OCI-LY1 (cell line): ENCODE results near the gene VAV2.

Experiments
- CTCF ChIP-seq: fragments of 200-600 bp; sonication (generic), shearing (Covaris generic); IDR thresholded peaks from 2 replicates; pipeline ENCODE4 v1.5.1; 2017; ENCODE audit warnings: mild to moderate bottlenecking, antibody characterized with exemption, low read length, moderate library complexity, mixed read lengths
- EZH2 ChIP-seq: fragments of 200-600 bp; sonication (generic), shearing (Covaris generic); IDR thresholded peaks from 2 replicates; pipeline ENCODE4 v1.8.0; 2017; ENCODE audit warnings: borderline replicate concordance, mixed run types, mild to moderate bottlenecking, antibody characterized with exemption, low read length, moderate library complexity, mixed read lengths

DNA sequence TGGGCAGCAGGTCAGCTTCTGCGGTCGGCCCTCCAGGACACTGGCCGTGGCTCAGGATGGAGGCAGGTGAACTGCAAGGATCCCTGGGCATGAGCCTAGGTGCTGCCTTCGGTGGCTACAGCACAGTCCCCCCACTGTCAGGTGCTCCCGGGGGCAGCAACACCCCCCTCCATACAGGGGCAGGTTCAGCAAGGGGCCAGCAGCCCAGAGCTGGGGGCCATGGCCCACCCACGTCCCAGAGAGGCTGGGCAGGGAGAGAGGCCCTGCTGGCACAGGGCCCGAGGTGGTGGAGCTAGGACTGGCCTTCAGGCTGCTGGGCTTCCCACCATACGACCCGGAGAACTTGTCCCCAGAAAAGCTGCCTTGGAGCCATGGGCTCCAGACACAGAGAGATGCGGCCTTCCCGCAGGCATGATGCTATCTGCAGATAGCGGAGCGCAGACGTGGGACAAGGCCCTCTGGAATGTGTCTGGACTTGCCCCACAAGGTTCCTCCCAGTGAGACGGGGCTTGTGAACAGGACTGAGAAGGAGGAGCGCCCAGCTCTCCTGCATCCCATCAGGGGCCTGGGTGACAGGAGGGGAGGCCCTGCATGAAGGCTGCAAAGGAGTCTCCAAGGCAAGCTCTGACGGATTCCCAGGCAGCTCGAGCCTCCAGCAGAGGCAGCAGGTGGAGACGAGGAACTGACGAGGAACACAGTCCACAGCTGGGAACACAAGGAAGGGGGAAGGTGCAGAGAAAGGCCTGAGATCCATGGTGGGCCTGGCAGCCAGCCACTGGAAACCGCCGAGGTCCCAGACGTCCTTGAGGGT is 111.1 kb downstream of the VAV2 start:
- TF ChIP-seq CTCF: no peak
- no peak for TF ChIP-seq EZH2
